Ovary (tissue), 9 donors: Measurements from ENCODE around the gene GLTP. TPM values are rescaled to one million over a fixed set of nuclear protein-coding genes. Genes with fewer than 3 reads are reported as not detected.
"Not testable (repeated sequence)": the region's sequence is repeated elsewhere in the genome, so short reads cannot be mapped to it uniquely, and the experiment has no call there.

Experiments used
- DNase-seq, 5 donors: peaks; one replicate each; pipeline ENCODE4 v3.0.0-alpha.2; 2019 to 2020
- H3K27ac ChIP-seq, 2 donors: fragments of 200-600 bp; one replicate each; pipeline versions ENCODE4 v1.5.1 to v1.8.0; 2019 to 2022
- H3K27me3 ChIP-seq: fragments of 200-600 bp; one replicate; pipeline ENCODE4 v1.8.0; 2022
- H3K36me3 ChIP-seq: fragments of 200-600 bp; sonication (generic); one replicate; pipeline ENCODE4 v1.5.1; 2019
- H3K4me1 ChIP-seq: one replicate; pipeline ENCODE4 v1.8.1; 2013; ENCODE audit warnings: mild to moderate bottlenecking, moderate library complexity; ENCODE audit not compliant: insufficient read depth
- H3K4me3 ChIP-seq: fragments of 200-600 bp; sonication (generic); one replicate; pipeline ENCODE4 v1.5.1; 2017
- H3K9me3 ChIP-seq, 2 donors: fragments of 200-600 bp in 1 of 2; sonication (generic) in 1 of 2; one replicate each; pipeline versions ENCODE4 v1.5.1 to v1.8.1; 2013 to 2019; ENCODE audit warnings: mild to moderate bottlenecking in 1 of 2, moderate library complexity in 1 of 2
- EP300 ChIP-seq: sonication (generic); formaldehyde crosslinking; IDR thresholded peaks from one replicate; pipeline ENCODE4 v1.6.1; 2017; ENCODE audit warnings: antibody characterized with exemption
- POLR2A ChIP-seq: fragments of 450-650 bp; IDR thresholded peaks from one replicate; pipeline ENCODE4 v1.6.1; 2017; ENCODE audit warnings: antibody characterized with exemption, mild to moderate bottlenecking, moderate library complexity
- WGBS, 3 donors: extraction: QIAGEN DNeasy Blood & Tissue Kit in 1 of 3; methylation state at CpG; one replicate each; pipeline versions ENCODE4 v1.1.5 to v1.1.7; 2013 to 2017; 5-methylcytosine and 5-hydroxymethylcytosine counted together
- intact Hi-C, 4 donors: fragments of 100-400 bp; cut with DNase I; formaldehyde crosslinking; loops; one replicate each; pipeline versions ENCODE4 v1.11.0 to v1.15.1; 2022 to 2023
- polyA plus RNA-seq, 2 donors: library from polyadenylated mRNA; stranded (reverse); fragments of 200-250 nt in 1 of 2; fragments of 350-450 nt in 1 of 2; fragmentation: Illumina TruSeq in 1 of 2; extraction: RNeasy Lipid Tissue Mini Kit (QIAGEN cat#74804) in 1 of 2; gene quantifications; one replicate each; pipeline ENCODE4 v1.2.3, GENCODE V29; 2013 to 2014
- total RNA-seq, 7 donors: library from RNA; depleted of rRNA in 2 of 7; stranded (reverse); fragments of >200 nt in 2 of 7; fragmentation: NEBNext Ultra II Directional in 3 of 7; extraction: Animal tissue kit (Norgen Biotek cat#: 25700) in 3 of 7; gene quantifications; one replicate each; pipeline versions ENCODE4 v1.1.0 to v1.2.4, GENCODE V29; 2016 to 2023
- TF ChIP-seq, protein P1 (sequence below), 3 donors: fragments of 450-650 bp in 2 of 3; fragments of 200-600 bp in 1 of 3; IDR thresholded peaks; one replicate each; pipeline versions ENCODE4 v1.5.1 to v1.8.0; 2016 to 2022; ENCODE audit warnings: antibody characterized with exemption in 3 of 3, mild to moderate bottlenecking in 1 of 3
- donor health status: DM: no; HTN: no; CAD: no; lungs with moderate emphysema.
- donor health status: DM: no; HTN: no; CAD: no.
- donor health status: Bipolar disorder and iron deficiency.
- donor health status: DM: yes; HTN: yes; CAD: no.
- donor health status: DM: no; HTN: no; CAD: no.
- donor health status: DM: yes; HTN: yes; CAD: no.

The GLTP gene
- total and polyA plus RNA-seq, 9 donors = 15.5 to 37.2 (median 26.3) TPM

- H3K36me3 ChIP-seq = no peaks in the 10 kb centered on the region
- TF ChIP-seq, protein P1, sequence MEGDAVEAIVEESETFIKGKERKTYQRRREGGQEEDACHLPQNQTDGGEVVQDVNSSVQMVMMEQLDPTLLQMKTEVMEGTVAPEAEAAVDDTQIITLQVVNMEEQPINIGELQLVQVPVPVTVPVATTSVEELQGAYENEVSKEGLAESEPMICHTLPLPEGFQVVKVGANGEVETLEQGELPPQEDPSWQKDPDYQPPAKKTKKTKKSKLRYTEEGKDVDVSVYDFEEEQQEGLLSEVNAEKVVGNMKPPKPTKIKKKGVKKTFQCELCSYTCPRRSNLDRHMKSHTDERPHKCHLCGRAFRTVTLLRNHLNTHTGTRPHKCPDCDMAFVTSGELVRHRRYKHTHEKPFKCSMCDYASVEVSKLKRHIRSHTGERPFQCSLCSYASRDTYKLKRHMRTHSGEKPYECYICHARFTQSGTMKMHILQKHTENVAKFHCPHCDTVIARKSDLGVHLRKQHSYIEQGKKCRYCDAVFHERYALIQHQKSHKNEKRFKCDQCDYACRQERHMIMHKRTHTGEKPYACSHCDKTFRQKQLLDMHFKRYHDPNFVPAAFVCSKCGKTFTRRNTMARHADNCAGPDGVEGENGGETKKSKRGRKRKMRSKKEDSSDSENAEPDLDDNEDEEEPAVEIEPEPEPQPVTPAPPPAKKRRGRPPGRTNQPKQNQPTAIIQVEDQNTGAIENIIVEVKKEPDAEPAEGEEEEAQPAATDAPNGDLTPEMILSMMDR (IDR thresholded peaks at IDR 0.05) = no peak
- TF ChIP-seq POLR2A (no peak), EP300 (no peak)
- H3K27me3 ChIP-seq = no peaks in the 10 kb centered on the region
- peaks cover 9% of the 10 kb centered on the region for H3K4me1 ChIP-seq
- intact Hi-C loops = no loop called here
- 70 to 80% (median 76%) methylated on average over 9 of the region's 9 CpGs for WGBS, 3 donors
- no peak overlapping the region for H3K27ac ChIP-seq
- no peak for DNase-seq
- H3K9me3 ChIP-seq = no peaks in the 10 kb centered on the region
- H3K4me3 ChIP-seq = no peak overlapping the region
Observed at GRCh38 chr12:109863847-109864712, 16.3 kb downstream of the GLTP start.

GRCh38 chr12:109862491-109862890, 17.9 kb downstream of the GLTP start:
- 85 to 93% (median 91%) methylated on average over 9 of the region's 9 CpGs for WGBS, 3 donors
- DNase-seq, H3K36me3 ChIP-seq, H3K9me3 ChIP-seq, intact Hi-C loops, H3K4me3 ChIP-seq, H3K27ac ChIP-seq, H3K27me3 ChIP-seq, H3K4me1 ChIP-seq: not testable (repeated sequence)

DNA sequence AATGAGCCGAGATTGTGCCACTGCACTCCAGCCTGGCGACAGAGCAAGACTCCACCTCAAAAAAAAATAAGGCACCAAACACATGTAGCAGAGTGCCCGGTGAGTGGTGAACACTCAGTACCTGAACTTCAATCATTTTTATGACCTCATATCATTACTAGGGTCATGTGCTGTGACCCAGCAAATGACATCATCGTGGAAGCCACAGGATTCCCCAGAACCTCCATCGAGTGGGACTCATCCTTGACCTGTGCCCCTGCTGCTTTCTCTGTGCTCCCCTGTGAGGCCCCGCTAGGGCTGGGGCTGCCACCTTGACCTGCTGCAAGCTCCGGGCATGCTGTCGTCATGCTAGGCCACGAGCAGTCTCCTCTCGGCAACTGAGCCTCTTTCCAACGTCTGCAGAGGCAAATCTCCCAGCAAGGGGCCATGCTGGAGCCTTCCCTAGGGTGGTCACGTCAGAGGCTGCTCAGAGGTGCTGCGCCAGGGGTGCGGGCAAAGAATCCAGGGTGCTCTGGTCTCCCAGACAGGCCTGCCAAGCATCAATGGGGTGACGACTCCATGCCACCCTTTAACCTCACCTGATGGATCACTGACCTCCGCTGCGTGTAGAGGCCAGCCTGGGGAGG, 18.5 kb downstream of the GLTP start:
- TF ChIP-seq EP300 (no peak), POLR2A (no peak)
- TF ChIP-seq, protein P1 (IDR thresholded peaks at IDR 0.05) = no peak
- intact Hi-C loops = no loop called here
- H3K27me3 ChIP-seq = no peaks in the 10 kb centered on the region
- H3K4me3 ChIP-seq = no peak overlapping the region
- WGBS, 3 donors = 75 to 80% (median 77%) methylated on average over 17 of the region's 17 CpGs
- H3K36me3 ChIP-seq = no peaks in the 10 kb centered on the region
- H3K9me3 ChIP-seq = no peaks in the 10 kb centered on the region
- H3K27ac ChIP-seq = no peak overlapping the region
- DNase-seq = no peak
- peaks cover 9% of the 10 kb centered on the region for H3K4me1 ChIP-seq

DNA sequence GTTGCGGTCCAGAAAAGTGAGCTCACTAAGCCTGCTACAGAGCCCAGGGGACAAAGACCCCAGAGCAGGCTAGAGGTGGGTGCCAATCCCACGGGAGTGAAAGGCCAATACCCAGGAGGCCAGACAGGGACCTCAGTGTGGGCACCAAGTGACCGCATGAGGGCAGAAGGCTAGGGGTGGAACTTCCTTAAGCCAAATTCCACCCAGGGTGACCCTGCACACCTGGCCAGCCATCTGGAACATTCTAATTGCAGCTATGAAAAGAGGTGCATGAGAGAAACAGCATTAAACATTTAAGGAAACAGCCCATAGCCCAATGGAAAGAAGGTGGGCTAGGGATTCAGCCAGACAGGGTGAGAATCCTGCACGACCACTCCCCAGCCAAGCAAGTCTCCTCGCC, 19.4 kb downstream of the GLTP start:
- TF ChIP-seq EP300 (no peak), POLR2A (no peak)
- TF ChIP-seq, protein P1 (IDR thresholded peaks at IDR 0.05) = no peak
- WGBS, 3 donors = 94 to 96% (median 95%) methylated on average over 5 of the region's 5 CpGs
- H3K4me3 ChIP-seq = no peak overlapping the region
- H3K4me1 ChIP-seq = peaks cover 9% of the 10 kb centered on the region
- DNase-seq = no peak
- no peaks in the 10 kb centered on the region for H3K27me3 ChIP-seq
- no peaks in the 10 kb centered on the region for H3K9me3 ChIP-seq
- intact Hi-C loops = no loop called here
- no peaks in the 10 kb centered on the region for H3K36me3 ChIP-seq
- no peak overlapping the region for H3K27ac ChIP-seq

DNA sequence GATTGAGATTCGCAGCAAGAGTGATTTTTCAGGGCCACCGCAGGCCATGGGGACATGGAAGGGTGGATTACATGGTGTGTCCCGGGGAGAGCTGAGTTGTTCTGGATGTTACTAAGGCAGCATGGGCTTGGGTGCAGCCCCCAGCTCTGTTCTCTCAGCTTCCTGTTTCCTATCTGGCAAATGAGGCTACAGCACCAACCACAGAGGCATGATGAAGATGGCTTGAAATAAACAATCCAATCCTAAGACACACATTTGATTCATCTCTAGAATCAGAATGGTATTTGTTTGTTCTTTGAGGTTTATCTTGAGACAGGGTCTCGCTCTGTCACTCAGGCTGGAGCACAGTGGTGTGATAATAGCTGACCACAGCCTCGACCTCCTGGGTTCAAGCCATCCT, 21.6 kb downstream of the GLTP start:
- intact Hi-C loops = no loop called here

More for the DNA sequence above, 21.6 kb downstream of the GLTP start:
- H3K4me3 ChIP-seq = no peak overlapping the region
- H3K36me3 ChIP-seq = no peaks in the 10 kb centered on the region
- no peak for TF ChIP-seq POLR2A
- no peak for TF ChIP-seq EP300
- TF ChIP-seq, protein P1 (IDR thresholded peaks at IDR 0.05) = no peak
- H3K9me3 ChIP-seq = no peaks in the 10 kb centered on the region
- no peak overlapping the region for H3K27ac ChIP-seq
- no peaks in the 10 kb centered on the region for H3K27me3 ChIP-seq
- no peak for DNase-seq
- 82 to 83% (median 82%) methylated on average over 5 of the region's 5 CpGs for WGBS, 3 donors
- peaks cover under 1% of the 10 kb centered on the region for H3K4me1 ChIP-seq
